ENCODE measurements around the gene KCNC4. TPM values are rescaled to one million over a fixed set of nuclear protein-coding genes. Genes with fewer than 3 reads are reported as not detected.
A peak's percentile ranks its signal among the peaks of the same experiment; 100 is the strongest.

KCNC4 gene
- total RNA-seq, 1 donor = 5.7 TPM

GRCh38 chr1:110187139-110187890 lies 22.8 kb upstream of the KCNC4 start:
- no peak for DNase-seq (ENCODE audit: low read depth in 2 of 3, low spot score in 2 of 3)

- DNase-seq (ENCODE audit: low read depth in 2 of 3, low spot score in 2 of 3) = no peak
Observed at GRCh38 chr1:110188035-110188618, 22.0 kb upstream of the KCNC4 start.

- no peak for DNase-seq (ENCODE audit: low read depth in 2 of 3, low spot score in 2 of 3)
Observed at GRCh38 chr1:110189181-110189580, 20.9 kb upstream of the KCNC4 start.

GRCh38 chr1:110190282-110190929 lies 19.7 kb upstream of the KCNC4 start:
- DNase-seq (ENCODE audit: low read depth in 2 of 3, low spot score in 2 of 3) = no peak

- DNase-seq (ENCODE audit: low read depth in 2 of 3, low spot score in 2 of 3) = no peak
Observed at GRCh38 chr1:110192541-110192940, 17.6 kb upstream of the KCNC4 start.

GRCh38 chr1:110195196-110195595 lies 14.9 kb upstream of the KCNC4 start:
- DNase-seq (ENCODE audit: low read depth in 2 of 3, low spot score in 2 of 3) = no peak

GRCh38 chr1:110196917-110197765 lies 13.0 kb upstream of the KCNC4 start:
- peak in 2 of 3 donors; percentile 41 to 65 for DNase-seq (ENCODE audit: low read depth in 2 of 3, low spot score in 2 of 3)

- DNase-seq (ENCODE audit: low read depth in 2 of 3, low spot score in 2 of 3) = no peak
Observed at GRCh38 chr1:110197905-110198629, 12.0 kb upstream of the KCNC4 start.

GRCh38 chr1:110198746-110199145 lies 11.4 kb upstream of the KCNC4 start:
- DNase-seq (ENCODE audit: low read depth in 2 of 3, low spot score in 2 of 3) = no peak

- no peak for DNase-seq (ENCODE audit: low read depth in 2 of 3, low spot score in 2 of 3)
Observed at GRCh38 chr1:110200190-110200589, 9.9 kb upstream of the KCNC4 start.

- DNase-seq (ENCODE audit: low read depth in 2 of 3, low spot score in 2 of 3) = no peak
Observed at GRCh38 chr1:110200666-110201065, 9.4 kb upstream of the KCNC4 start.

- no peak for DNase-seq (ENCODE audit: low read depth in 2 of 3, low spot score in 2 of 3)
Observed at GRCh38 chr1:110201157-110201825, 8.8 kb upstream of the KCNC4 start.

GRCh38 chr1:110203021-110203661 lies 7.0 kb upstream of the KCNC4 start:
- peak; percentile 62 to 89 (median 67) for DNase-seq (ENCODE audit: low read depth in 2 of 3, low spot score in 2 of 3)

- no peak for DNase-seq (ENCODE audit: low read depth in 2 of 3, low spot score in 2 of 3)
Observed at GRCh38 chr1:110205156-110205555, 5.0 kb upstream of the KCNC4 start.

GRCh38 chr1:110205591-110206155 lies 4.4 kb upstream of the KCNC4 start:
- no peak for DNase-seq (ENCODE audit: low read depth in 2 of 3, low spot score in 2 of 3)

- DNase-seq (ENCODE audit: low read depth in 2 of 3, low spot score in 2 of 3) = no peak
Observed at GRCh38 chr1:110206261-110206920, 3.7 kb upstream of the KCNC4 start.

GRCh38 chr1:110207831-110208230 lies 2.3 kb upstream of the KCNC4 start:
- DNase-seq (ENCODE audit: low read depth in 2 of 3, low spot score in 2 of 3) = peak in 2 of 3 donors; percentile 67 to 74

GRCh38 chr1:110208916-110209645 lies 1.0 kb upstream of the KCNC4 start:
- peak in 1 of 3 donors; percentile 21 for DNase-seq (ENCODE audit: low read depth in 2 of 3, low spot score in 2 of 3)
